WTC11 (cell line): ENCODE results near the gene AKR1A1. TPM values are rescaled to one million over a fixed set of nuclear protein-coding genes. Genes with fewer than 3 reads are reported as not detected.

Source experiments
- ATAC-seq: fragments of 200-7000 bp; cut with Tn5 transposase; 2 replicates; pipeline ENCODE4 v1.10.0; 2021; ENCODE audit warnings: mild to moderate bottlenecking, moderate library complexity
- CTCF ChIA-PET: fragments of 300-600 bp; sonication (Branson Sonifier 250); formaldehyde crosslinking; loops from one replicate; lab custom pipeline; 2021; ENCODE audit warnings: antibody characterized with exemption; lab: Charles Lee
- POLR2A ChIA-PET: fragments of 350-600 bp; sonication (Branson Sonifier 250); formaldehyde crosslinking; loops from one replicate; lab custom pipeline; 2021; ENCODE audit warnings: antibody characterized with exemption; lab: Charles Lee
- DNase-seq: peaks from one replicate; pipeline ENCODE4 v3.0.0; 2021; ENCODE audit warnings: low spot score
- H3K27ac Mint-ChIP-seq: 2 replicates; pipeline ENCODE4 v1.8.0; 2021; ENCODE audit warnings: mixed read lengths
- H3K27me3 Mint-ChIP-seq: 2 replicates; pipeline ENCODE4 v1.8.0; 2021; ENCODE audit warnings: low read depth, mild to moderate bottlenecking, moderate library complexity, mixed read lengths
- H3K36me3 Mint-ChIP-seq: 2 replicates; pipeline ENCODE4 v1.8.0; 2021; ENCODE audit warnings: mixed read lengths
- H3K4me1 Mint-ChIP-seq: 2 replicates; pipeline ENCODE4 v1.8.0; 2022; ENCODE audit warnings: mixed read lengths
- H3K4me3 Mint-ChIP-seq: 2 replicates; pipeline ENCODE4 v1.8.0; 2021; ENCODE audit warnings: mild to moderate bottlenecking, moderate library complexity, mixed read lengths
- H3K9me3 Mint-ChIP-seq: 2 replicates; pipeline ENCODE4 v1.8.0; 2021; ENCODE audit warnings: mixed read lengths
- AFF4 ChIP-seq: sonication (generic); formaldehyde crosslinking; IDR thresholded peaks from 2 replicates; pipeline ENCODE4 v1.8.1; 2023; ENCODE audit warnings: mild to moderate bottlenecking, missing genetic modification reagents, borderline replicate concordance
- FOXJ3 ChIP-seq: sonication (generic); formaldehyde crosslinking; IDR thresholded peaks from 2 replicates; pipeline ENCODE4 v1.9.0; 2021; ENCODE audit warnings: missing genetic modification reagents, mild to moderate bottlenecking, borderline replicate concordance
- FOXK1 ChIP-seq: sonication (generic); formaldehyde crosslinking; IDR thresholded peaks from 2 replicates; pipeline ENCODE4 v1.8.0; 2022; ENCODE audit warnings: mild to moderate bottlenecking, moderate library complexity, missing genetic modification reagents
- FOXP4 ChIP-seq: sonication (generic); formaldehyde crosslinking; IDR thresholded peaks from 2 replicates; pipeline ENCODE4 v1.8.0; 2022; ENCODE audit warnings: mild to moderate bottlenecking, missing genetic modification reagents
- GTF2I ChIP-seq: fragments of 250-450 bp; sonication (Bioruptor Pico); conservative IDR thresholded peaks from 2 replicates; pipeline ENCODE4 v1.4.0; 2021; ENCODE audit warnings: mild to moderate bottlenecking
- MLX ChIP-seq: sonication (generic); formaldehyde crosslinking; IDR thresholded peaks from 2 replicates; pipeline ENCODE4 v1.8.1; 2023; ENCODE audit warnings: mild to moderate bottlenecking, missing genetic modification reagents, moderate library complexity
- MXD4 ChIP-seq: fragments of 250-450 bp; sonication (Bioruptor Pico); IDR thresholded peaks from 2 replicates; pipeline ENCODE4 v1.8.0; 2021; ENCODE audit warnings: mild to moderate bottlenecking, moderate library complexity, borderline replicate concordance
- NFATC4 ChIP-seq: fragments of 250-450 bp; sonication (Bioruptor Pico); IDR thresholded peaks from 2 replicates; pipeline ENCODE4 v1.9.0; 2021; ENCODE audit warnings: mild to moderate bottlenecking
- PREB ChIP-seq: sonication (generic); formaldehyde crosslinking; IDR thresholded peaks from 2 replicates; pipeline ENCODE4 v1.8.1; 2022; ENCODE audit warnings: mild to moderate bottlenecking, missing genetic modification reagents, moderate library complexity, borderline replicate concordance
- USF2 ChIP-seq: sonication (generic); formaldehyde crosslinking; IDR thresholded peaks from 2 replicates; pipeline ENCODE4 v1.8.1; 2023; ENCODE audit warnings: mild to moderate bottlenecking, missing genetic modification reagents, moderate library complexity
- ZMAT4 ChIP-seq: fragments of 250-450 bp; sonication (Bioruptor Pico); IDR thresholded peaks from 2 replicates; pipeline ENCODE4 v1.9.0; 2021; ENCODE audit warnings: mild to moderate bottlenecking
- ZNF138 ChIP-seq: sonication (generic); formaldehyde crosslinking; conservative IDR thresholded peaks from 2 replicates; pipeline ENCODE4 v1.8.1; 2022; ENCODE audit warnings: mild to moderate bottlenecking, moderate library complexity, missing genetic modification reagents
- ZNF317 ChIP-seq: sonication (generic); formaldehyde crosslinking; IDR thresholded peaks from 2 replicates; pipeline ENCODE4 v1.8.1; 2023; ENCODE audit warnings: low read depth, mild to moderate bottlenecking, moderate library complexity, missing genetic modification reagents, borderline replicate concordance
- ZNF425 ChIP-seq: fragments of 250-450 bp; sonication (Bioruptor Pico); conservative IDR thresholded peaks from 2 replicates; pipeline ENCODE4 v1.9.0; 2021; ENCODE audit warnings: mild to moderate bottlenecking
- ZNF512 ChIP-seq: sonication (generic); formaldehyde crosslinking; IDR thresholded peaks from 2 replicates; pipeline ENCODE4 v1.8.1; 2022; ENCODE audit warnings: missing genetic modification reagents, borderline replicate concordance
- ZNF671 ChIP-seq: fragments of 250-450 bp; sonication (Bioruptor Pico); IDR thresholded peaks from 2 replicates; pipeline ENCODE4 v1.8.0; 2021; ENCODE audit warnings: mild to moderate bottlenecking
- ZSCAN18 ChIP-seq: fragments of 250-450 bp; sonication (Bioruptor Pico); IDR thresholded peaks from 2 replicates; pipeline ENCODE4 v2.1.2; 2022; ENCODE audit warnings: mild to moderate bottlenecking, moderate library complexity
- total RNA-seq: library from RNA; stranded (reverse); gene quantifications from 3 replicates; pipeline ENCODE4 v1.2.3, GENCODE V29; 2021

AKR1A1 gene
- total RNA-seq, 1 experiment from 2014 or later = 338 TPM

- TF ChIP-seq ZNF512 (CRISPR knock-in tag) (no peak), ZNF671 (CRISPR knock-in tag) (no peak), FOXJ3 (CRISPR knock-in tag) (no peak), ZNF317 (CRISPR knock-in tag) (no peak), ZNF138 (CRISPR knock-in tag) (no peak), ZMAT4 (CRISPR knock-in tag) (no peak), GTF2I (no peak), MXD4 (no peak)
Measured at GRCh38 chr1:45510036-45510971, 40.3 kb upstream of the AKR1A1 start (continued).

GRCh38 chr1:45510972-45511527 lies 39.6 kb upstream of the AKR1A1 start:
- POLR2A ChIA-PET = no interaction called here
- ATAC-seq (no peak), DNase-seq (no peak)
- Mint-ChIP-seq H3K9me3 (no peaks in the 10 kb centered on the region), H3K4me1 (no peaks in the 10 kb centered on the region), H3K27me3 (no peaks in the 10 kb centered on the region), H3K4me3 (no peak overlapping the region), H3K36me3 (peaks cover 59% of the 10 kb centered on the region), H3K27ac (peak overlapping the region; percentile 46)
- CTCF ChIA-PET = interaction anchor here (0.8 to 2.7 kb wide), 2 partner anchors 58 to 59 kb away, joined by 3 to 14 read pairs; no protein-coding TSS in a partner anchor
- no peak for TF ChIP-seq USF2
- TF ChIP-seq AFF4 (CRISPR knock-in tag) = no peak
- no peak for TF ChIP-seq MLX (CRISPR knock-in tag)
- TF ChIP-seq PREB (CRISPR knock-in tag) = no peak
- no peak for TF ChIP-seq FOXK1 (CRISPR knock-in tag)
- TF ChIP-seq NFATC4 (CRISPR knock-in tag) = no peak
- TF ChIP-seq ZSCAN18 (CRISPR knock-in tag) = no peak
- TF ChIP-seq FOXP4 = no peak
- no peak for TF ChIP-seq ZNF425 (CRISPR knock-in tag)
